Nephron (organoid): ENCODE data around the gene MRPS9.

ENCODE experiments used
- H3K27ac Mint-ChIP-seq, 3 experiments: 2 replicates each; pipeline ENCODE4 v1.8.0; 2020; ENCODE audit warnings: mixed read lengths in 3 of 3, mild to moderate bottlenecking in 2 of 3, moderate library complexity in 1 of 3
- H3K27me3 Mint-ChIP-seq: 2 replicates; pipeline ENCODE4 v1.8.0; 2021; ENCODE audit warnings: low read depth, mild to moderate bottlenecking, moderate library complexity, mixed read lengths
- H3K36me3 Mint-ChIP-seq: 2 replicates; pipeline ENCODE4 v1.8.0; 2020; ENCODE audit warnings: low read depth, mixed read lengths
- H3K4me1 Mint-ChIP-seq: 2 replicates; pipeline ENCODE4 v1.8.0; 2020; ENCODE audit warnings: mixed read lengths
- H3K4me3 Mint-ChIP-seq, 3 experiments: 2 replicates each; pipeline ENCODE4 v1.8.0; 2020; ENCODE audit warnings: mild to moderate bottlenecking in 3 of 3, mixed read lengths in 3 of 3, moderate library complexity in 2 of 3
- H3K9me3 Mint-ChIP-seq: 2 replicates; pipeline ENCODE4 v1.8.0; 2020; ENCODE audit warnings: mixed read lengths
- TF ChIP-seq, protein P1 (sequence below), 3 experiments: fragments of 200-600 bp; sonication (generic); IDR thresholded peaks; one replicate each; pipeline ENCODE4 v1.5.0; 2021; ENCODE audit warnings: antibody characterized with exemption in 3 of 3; ENCODE audit not compliant: unreplicated experiment in 3 of 3

Gene MRPS9

DNA sequence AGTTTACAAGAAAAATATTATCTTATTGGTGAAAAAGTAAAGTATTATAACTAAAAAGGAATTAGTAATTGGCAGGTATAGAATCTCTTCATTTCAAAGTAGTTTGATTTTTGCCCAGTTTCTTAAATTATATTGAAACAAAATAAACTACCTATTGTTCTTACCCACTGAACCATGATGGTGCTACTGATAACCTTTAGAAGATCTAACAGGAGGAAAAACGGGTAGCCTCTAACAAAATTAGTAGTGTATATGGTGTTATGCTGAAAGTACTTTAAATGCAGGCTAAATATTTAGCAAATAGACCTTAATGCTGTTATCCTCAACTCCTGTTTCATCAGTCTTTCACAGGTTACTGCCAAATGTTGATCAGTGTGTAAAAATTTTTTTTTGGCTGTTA is 19.1 kb downstream of the MRPS9 start:
- no peaks in the 10 kb centered on the region for H3K4me1 Mint-ChIP-seq
- H3K4me3 Mint-ChIP-seq = no peak overlapping the region
- TF ChIP-seq, protein P1, sequence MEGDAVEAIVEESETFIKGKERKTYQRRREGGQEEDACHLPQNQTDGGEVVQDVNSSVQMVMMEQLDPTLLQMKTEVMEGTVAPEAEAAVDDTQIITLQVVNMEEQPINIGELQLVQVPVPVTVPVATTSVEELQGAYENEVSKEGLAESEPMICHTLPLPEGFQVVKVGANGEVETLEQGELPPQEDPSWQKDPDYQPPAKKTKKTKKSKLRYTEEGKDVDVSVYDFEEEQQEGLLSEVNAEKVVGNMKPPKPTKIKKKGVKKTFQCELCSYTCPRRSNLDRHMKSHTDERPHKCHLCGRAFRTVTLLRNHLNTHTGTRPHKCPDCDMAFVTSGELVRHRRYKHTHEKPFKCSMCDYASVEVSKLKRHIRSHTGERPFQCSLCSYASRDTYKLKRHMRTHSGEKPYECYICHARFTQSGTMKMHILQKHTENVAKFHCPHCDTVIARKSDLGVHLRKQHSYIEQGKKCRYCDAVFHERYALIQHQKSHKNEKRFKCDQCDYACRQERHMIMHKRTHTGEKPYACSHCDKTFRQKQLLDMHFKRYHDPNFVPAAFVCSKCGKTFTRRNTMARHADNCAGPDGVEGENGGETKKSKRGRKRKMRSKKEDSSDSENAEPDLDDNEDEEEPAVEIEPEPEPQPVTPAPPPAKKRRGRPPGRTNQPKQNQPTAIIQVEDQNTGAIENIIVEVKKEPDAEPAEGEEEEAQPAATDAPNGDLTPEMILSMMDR (IDR thresholded peaks at IDR 0.05; ENCODE audit: unreplicated experiment in 3 of 3) = no peak
- no peaks in the 10 kb centered on the region for H3K27me3 Mint-ChIP-seq
- H3K9me3 Mint-ChIP-seq = peaks cover 14% of the 10 kb centered on the region
- peaks cover 33% of the 10 kb centered on the region for H3K36me3 Mint-ChIP-seq
- no peak overlapping the region for H3K27ac Mint-ChIP-seq

DNA sequence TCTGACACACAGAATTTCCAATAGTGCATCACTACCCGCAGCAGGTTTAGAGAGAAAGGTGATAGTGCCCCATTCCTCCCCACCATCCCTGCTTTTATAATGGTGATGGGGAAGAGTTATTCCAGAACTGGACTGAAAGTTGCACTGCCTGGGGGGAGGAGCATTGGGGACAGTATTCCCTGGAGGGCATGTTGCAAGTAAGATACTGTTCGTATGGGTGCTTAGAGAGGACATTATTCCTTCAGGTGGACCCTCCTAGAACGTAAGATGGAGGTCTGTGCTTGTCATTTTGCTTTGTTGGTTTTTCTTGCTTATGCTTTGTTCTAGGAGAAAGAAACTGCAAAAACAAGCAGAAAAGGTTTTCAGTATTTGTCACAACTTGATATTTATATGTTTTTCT is 23.7 kb downstream of the MRPS9 start:
- Mint-ChIP-seq H3K9me3 (no peaks in the 10 kb centered on the region), H3K36me3 (peaks cover 13% of the 10 kb centered on the region)

DNA sequence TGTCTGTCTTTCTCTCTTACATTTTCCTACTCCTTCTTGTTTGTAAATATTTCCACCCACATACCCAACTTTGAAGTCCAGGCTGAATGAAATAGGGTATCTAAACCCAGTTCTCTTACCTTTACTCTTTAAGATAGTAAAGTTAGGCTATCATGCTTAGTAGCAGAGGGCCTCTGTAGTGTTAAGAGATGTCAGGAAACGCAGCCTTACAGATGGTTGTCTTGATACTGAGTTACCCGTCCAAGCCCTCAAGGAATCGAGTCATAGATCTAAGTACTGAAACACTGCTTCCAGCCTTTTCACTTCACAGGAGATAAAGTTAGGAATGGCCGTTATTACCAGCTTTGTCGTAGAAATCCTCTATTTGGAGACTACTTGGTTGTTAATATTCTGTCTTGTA is 24.3 kb downstream of the MRPS9 start:
- TF ChIP-seq, protein P1 (IDR thresholded peaks at IDR 0.05; ENCODE audit: unreplicated experiment in 3 of 3) = no peak
- no peak overlapping the region for H3K27ac Mint-ChIP-seq
- no peak overlapping the region for H3K4me3 Mint-ChIP-seq
- no peaks in the 10 kb centered on the region for H3K27me3 Mint-ChIP-seq
- H3K4me1 Mint-ChIP-seq = no peaks in the 10 kb centered on the region
- H3K9me3 Mint-ChIP-seq = no peaks in the 10 kb centered on the region
- peaks cover 13% of the 10 kb centered on the region for H3K36me3 Mint-ChIP-seq

More for the DNA sequence above, 23.7 kb downstream of the MRPS9 start:
- no peaks in the 10 kb centered on the region for H3K4me1 Mint-ChIP-seq
- H3K4me3 Mint-ChIP-seq = no peak overlapping the region
- H3K27ac Mint-ChIP-seq = no peak overlapping the region
- H3K27me3 Mint-ChIP-seq = no peaks in the 10 kb centered on the region
- TF ChIP-seq, protein P1 (IDR thresholded peaks at IDR 0.05; ENCODE audit: unreplicated experiment in 3 of 3) = no peak

DNA sequence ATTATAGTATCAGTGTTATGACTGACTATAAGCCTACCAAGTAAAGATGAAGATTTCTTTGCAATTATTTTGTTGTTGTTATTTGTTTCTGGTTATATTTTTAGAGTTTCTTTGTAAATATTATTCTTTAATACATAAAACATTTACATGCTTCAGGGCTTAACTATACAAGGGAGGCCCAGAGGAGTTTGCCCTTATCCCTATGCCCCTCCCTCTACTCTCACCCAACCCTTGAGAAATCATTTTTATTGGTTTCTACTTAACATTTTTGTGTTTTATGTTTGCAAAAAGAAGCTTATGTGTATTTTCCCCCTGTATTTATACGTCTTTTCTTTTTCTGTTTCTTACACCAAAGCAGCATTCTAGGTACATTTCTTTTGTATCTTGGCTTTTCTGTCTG is 30.5 kb downstream of the MRPS9 start:
- Mint-ChIP-seq H3K4me3 (no peak overlapping the region), H3K9me3 (no peaks in the 10 kb centered on the region), H3K36me3 (no peaks in the 10 kb centered on the region), H3K27me3 (no peaks in the 10 kb centered on the region), H3K4me1 (no peaks in the 10 kb centered on the region), H3K27ac (no peak overlapping the region)
- TF ChIP-seq, protein P1 (IDR thresholded peaks at IDR 0.05; ENCODE audit: unreplicated experiment in 3 of 3) = no peak

DNA sequence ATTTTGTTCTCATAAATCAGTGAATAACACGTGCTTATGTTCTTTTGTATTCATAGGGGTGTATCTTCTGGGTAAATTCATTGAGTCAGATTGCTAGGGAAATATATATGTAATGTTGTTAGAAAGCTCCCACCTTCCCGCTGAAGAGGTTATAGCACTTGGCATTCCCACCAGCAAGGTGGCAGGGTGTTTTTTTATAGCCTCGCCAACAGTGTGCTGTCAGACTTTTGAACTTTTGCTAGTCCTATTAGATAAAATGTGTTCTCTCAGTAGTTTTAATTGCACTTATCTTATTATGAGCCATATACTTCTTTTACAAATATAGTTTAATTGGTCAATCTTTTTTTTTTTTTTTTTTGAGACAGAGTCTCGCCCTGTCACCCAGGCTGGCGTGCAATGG is 31.0 kb downstream of the MRPS9 start:
- TF ChIP-seq, protein P1 (IDR thresholded peaks at IDR 0.05; ENCODE audit: unreplicated experiment in 3 of 3) = no peak
- no peaks in the 10 kb centered on the region for H3K4me1 Mint-ChIP-seq
- no peaks in the 10 kb centered on the region for H3K9me3 Mint-ChIP-seq
- H3K27ac Mint-ChIP-seq = no peak overlapping the region
- H3K27me3 Mint-ChIP-seq = no peaks in the 10 kb centered on the region
- H3K36me3 Mint-ChIP-seq = no peaks in the 10 kb centered on the region
- no peak overlapping the region for H3K4me3 Mint-ChIP-seq

DNA sequence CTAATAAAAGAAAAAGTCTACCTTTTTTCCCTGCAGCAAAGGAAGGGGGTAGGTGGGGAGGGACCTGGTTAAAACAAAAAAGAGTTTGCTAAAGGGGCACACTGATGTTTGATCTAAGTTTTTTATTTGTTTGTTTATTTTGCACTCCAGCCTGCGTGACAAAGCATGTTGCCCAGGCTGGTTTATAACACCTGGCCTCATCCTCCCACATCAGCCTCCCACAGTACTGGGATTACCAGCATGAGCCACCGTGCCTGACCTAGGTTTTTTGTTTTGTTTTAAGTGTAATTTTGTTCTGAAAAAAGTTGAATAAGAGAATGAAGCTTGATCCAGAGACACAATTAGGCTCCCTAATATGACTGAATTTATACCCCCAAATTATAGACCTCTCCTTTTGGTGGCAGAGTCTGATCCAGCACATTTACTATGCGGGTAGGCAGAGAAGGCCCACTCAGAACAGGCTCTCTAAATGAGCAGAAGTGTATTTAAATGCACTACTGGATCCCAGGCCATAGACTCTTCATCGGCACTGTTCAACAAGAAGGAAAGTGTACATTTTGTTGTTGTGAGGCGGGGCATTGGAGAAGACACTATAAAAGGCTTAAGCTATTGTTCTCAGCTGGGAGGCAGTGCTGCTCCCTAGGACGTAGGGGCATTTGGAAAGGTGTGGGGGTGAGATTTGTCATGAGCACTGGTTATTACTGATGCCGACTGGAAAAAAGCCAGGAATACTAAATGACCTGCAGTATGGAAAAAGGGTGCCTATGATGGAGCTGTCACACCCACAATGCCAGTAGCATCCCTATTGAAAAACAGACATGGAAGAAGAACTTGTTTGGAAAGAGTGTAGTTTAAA is 32.4 kb downstream of the MRPS9 start:
- no peaks in the 10 kb centered on the region for H3K4me1 Mint-ChIP-seq
- TF ChIP-seq, protein P1 (IDR thresholded peaks at IDR 0.05; ENCODE audit: unreplicated experiment in 3 of 3) = no peak
- no peak overlapping the region for H3K27ac Mint-ChIP-seq

More for the DNA sequence above, 32.4 kb downstream of the MRPS9 start:
- Mint-ChIP-seq H3K4me3 (no peak overlapping the region), H3K36me3 (peaks cover 4% of the 10 kb centered on the region), H3K9me3 (no peaks in the 10 kb centered on the region), H3K27me3 (no peaks in the 10 kb centered on the region)
